ENCODE results near the gene PANK1. TPM values are rescaled to one million over a fixed set of nuclear protein-coding genes. Genes with fewer than 3 reads are reported as not detected.

Gene PANK1
- total and polyA plus RNA-seq, 2 of the 8 experiments (the other 6 are each of a cell fraction or from before 2014, with no cell fraction given): 18.5 to 40.4 TPM

DNA sequence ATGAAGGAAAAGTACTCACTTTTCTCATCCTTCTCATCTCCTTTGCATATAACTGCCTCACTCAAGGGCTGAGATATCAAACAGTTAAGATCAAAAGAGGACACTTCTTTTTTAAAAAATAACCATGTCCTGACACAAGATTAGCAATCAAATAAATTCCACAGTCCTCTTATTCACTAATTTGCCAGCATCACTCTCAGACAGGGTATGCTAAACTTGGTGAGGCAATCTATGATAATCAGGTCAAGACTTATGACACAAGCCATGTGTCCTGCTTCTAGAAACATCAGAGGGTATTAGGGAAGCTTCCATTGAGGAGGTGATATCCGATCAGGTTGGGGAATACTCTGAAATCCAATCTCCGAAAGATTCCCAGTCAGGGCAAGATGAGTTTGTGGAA is 10.4 kb downstream of the PANK1 start (continued):
- TF ChIP-seq RXRA (IDR thresholded peaks at IDR 0.05; ENCODE audit: insufficient read depth, low read depth, low read length): no peak
- no peak for TF ChIP-seq GABPA (IDR thresholded peaks at IDR 0.05; ENCODE audit: borderline replicate concordance, insufficient read depth, low read length)
- no peak for TF ChIP-seq ZNF274 (IDR thresholded peaks at IDR 0.05; ENCODE audit: borderline replicate concordance, extremely low read depth, low read length)
- no peak for TF ChIP-seq HDAC2 (IDR thresholded peaks at IDR 0.05; ENCODE audit: borderline replicate concordance in 1 of 2, low read depth in 2 of 2, low read length in 2 of 2)
- no peak for TF ChIP-seq BRCA1 (IDR thresholded peaks at IDR 0.05; ENCODE audit: low read depth, low read length)

Data from H1 (cell line).